Lung (tissue), 12 donors: Measurements from ENCODE around the gene PCDH9. TPM values are rescaled to one million over a fixed set of nuclear protein-coding genes. Genes with fewer than 3 reads are reported as not detected.

ENCODE experiments used
- ATAC-seq: fragments of 200-7000 bp; cut with Tn5 transposase; one replicate; pipeline ENCODE4 v1.9.1; 2020; ENCODE audit warnings: moderate number of reproducible peaks; ENCODE audit not compliant: insufficient read depth, low FRiP score
- DNase-seq, 3 donors: peaks; one replicate each; pipeline ENCODE4 v3.0.0-alpha.2; 2013 to 2017
- H3K27ac ChIP-seq, 2 donors: one replicate each; pipeline ENCODE4 v1.5.1; 2013; ENCODE audit warnings: mild to moderate bottlenecking in 2 of 2, moderate library complexity in 2 of 2, control low read depth in 1 of 2, inconsistent platforms in 1 of 2, low read depth in 1 of 2, low read length in 1 of 2
- H3K27me3 ChIP-seq, 3 donors: one replicate each; pipeline ENCODE4 v1.5.1; 2013; ENCODE audit warnings: low read length in 2 of 3; ENCODE audit not compliant: control insufficient read depth in 3 of 3, insufficient read depth in 3 of 3
- H3K36me3 ChIP-seq, 4 donors: one replicate each; pipeline ENCODE4 v1.5.1; 2013; ENCODE audit warnings: low read length in 4 of 4, mild to moderate bottlenecking in 1 of 4, moderate library complexity in 1 of 4; ENCODE audit not compliant: control insufficient read depth in 4 of 4, insufficient read depth in 4 of 4
- H3K4me1 ChIP-seq, 5 donors: one replicate each; pipeline ENCODE4 v1.5.1; 2013; ENCODE audit warnings: low read length in 5 of 5, mild to moderate bottlenecking in 2 of 5, moderate library complexity in 1 of 5; ENCODE audit not compliant: control insufficient read depth in 5 of 5, insufficient read depth in 5 of 5
- H3K4me3 ChIP-seq: one replicate; pipeline ENCODE4 v1.5.1; 2013; ENCODE audit warnings: mild to moderate bottlenecking, control low read depth, moderate library complexity
- H3K9ac ChIP-seq, 2 donors: one replicate each; pipeline ENCODE4 v1.5.1; 2013; ENCODE audit warnings: low read length in 2 of 2, control low read depth in 1 of 2; ENCODE audit not compliant: insufficient read depth in 1 of 2
- H3K9me3 ChIP-seq, 4 donors: one replicate each; pipeline ENCODE4 v1.5.1; 2013; ENCODE audit warnings: low read length in 3 of 4, mild to moderate bottlenecking in 1 of 4, moderate library complexity in 1 of 4; ENCODE audit not compliant: control insufficient read depth in 4 of 4, insufficient read depth in 3 of 4
- WGBS, 2 donors: extraction: QIAGEN DNeasy Blood & Tissue Kit; methylation state at CpG; one replicate each; pipeline ENCODE4 v1.1.7; 2013; 5-methylcytosine and 5-hydroxymethylcytosine counted together
- polyA plus RNA-seq, 2 donors: library from polyadenylated mRNA; stranded (reverse); fragments of 200-250 nt; gene quantifications; one replicate each; pipeline ENCODE4 v1.2.1, GENCODE V29; 2013
- total RNA-seq, 2 donors: library from RNA; depleted of rRNA in 1 of 2; stranded (reverse); fragments of >200 nt in 1 of 2; gene quantifications; one replicate each; pipeline ENCODE4 v1.2.1, GENCODE V29; 2014 to 2021
- TF ChIP-seq, protein P1 (sequence below): IDR thresholded peaks from 2 replicates; pipeline ENCODE4 v1.5.1; 2012; ENCODE audit warnings: mild to moderate bottlenecking; ENCODE audit errors: control extremely low read depth, extremely low read depth
- donor health status: control.
- donor health status: control.
- donor health status: Bipolar disorder and iron deficiency.
- donor health status: healthy.
- donor health status: DM: yes; HTN: yes; CAD: no.

The PCDH9 gene
- total and polyA plus RNA-seq, 4 donors, result 0.68 to 22.2 (median 4.1) TPM

GRCh38 chr13:67197704-67198103 is 32.4 kb downstream of the PCDH9 start:
- TF ChIP-seq, protein P1, sequence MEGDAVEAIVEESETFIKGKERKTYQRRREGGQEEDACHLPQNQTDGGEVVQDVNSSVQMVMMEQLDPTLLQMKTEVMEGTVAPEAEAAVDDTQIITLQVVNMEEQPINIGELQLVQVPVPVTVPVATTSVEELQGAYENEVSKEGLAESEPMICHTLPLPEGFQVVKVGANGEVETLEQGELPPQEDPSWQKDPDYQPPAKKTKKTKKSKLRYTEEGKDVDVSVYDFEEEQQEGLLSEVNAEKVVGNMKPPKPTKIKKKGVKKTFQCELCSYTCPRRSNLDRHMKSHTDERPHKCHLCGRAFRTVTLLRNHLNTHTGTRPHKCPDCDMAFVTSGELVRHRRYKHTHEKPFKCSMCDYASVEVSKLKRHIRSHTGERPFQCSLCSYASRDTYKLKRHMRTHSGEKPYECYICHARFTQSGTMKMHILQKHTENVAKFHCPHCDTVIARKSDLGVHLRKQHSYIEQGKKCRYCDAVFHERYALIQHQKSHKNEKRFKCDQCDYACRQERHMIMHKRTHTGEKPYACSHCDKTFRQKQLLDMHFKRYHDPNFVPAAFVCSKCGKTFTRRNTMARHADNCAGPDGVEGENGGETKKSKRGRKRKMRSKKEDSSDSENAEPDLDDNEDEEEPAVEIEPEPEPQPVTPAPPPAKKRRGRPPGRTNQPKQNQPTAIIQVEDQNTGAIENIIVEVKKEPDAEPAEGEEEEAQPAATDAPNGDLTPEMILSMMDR, result no peak
- Histone ChIP-seq H3K27me3 (no peaks in the 10 kb centered on the region), H3K9me3 (no peaks in the 10 kb centered on the region), H3K4me3 (no peak overlapping the region), H3K36me3 (no peaks in the 10 kb centered on the region), H3K9ac (no peak overlapping the region), H3K27ac (no peak overlapping the region), H3K4me1 (peaks cover 0 to 2% (median 0%) of the 10 kb centered on the region in 5 donors)
- ATAC-seq (no peak), DNase-seq (no peak)
- 94 to 96% methylated on average over 1 of the region's 1 CpG for WGBS, 2 donors

- ATAC-seq (no peak), DNase-seq (no peak)
- H3K4me1 ChIP-seq, result peaks cover 0 to 2% (median 0%) of the 10 kb centered on the region in 5 donors
- no peak overlapping the region for H3K27ac ChIP-seq
- no peak overlapping the region for H3K4me3 ChIP-seq
- TF ChIP-seq, protein P1, result no peak
- H3K9me3 ChIP-seq, result no peaks in the 10 kb centered on the region
- H3K9ac ChIP-seq, result no peak overlapping the region
- no peaks in the 10 kb centered on the region for H3K27me3 ChIP-seq
- H3K36me3 ChIP-seq, result no peaks in the 10 kb centered on the region
These were observed 36.2 kb downstream of the PCDH9 start for GRCh38 chr13:67193979-67194378.

DNA sequence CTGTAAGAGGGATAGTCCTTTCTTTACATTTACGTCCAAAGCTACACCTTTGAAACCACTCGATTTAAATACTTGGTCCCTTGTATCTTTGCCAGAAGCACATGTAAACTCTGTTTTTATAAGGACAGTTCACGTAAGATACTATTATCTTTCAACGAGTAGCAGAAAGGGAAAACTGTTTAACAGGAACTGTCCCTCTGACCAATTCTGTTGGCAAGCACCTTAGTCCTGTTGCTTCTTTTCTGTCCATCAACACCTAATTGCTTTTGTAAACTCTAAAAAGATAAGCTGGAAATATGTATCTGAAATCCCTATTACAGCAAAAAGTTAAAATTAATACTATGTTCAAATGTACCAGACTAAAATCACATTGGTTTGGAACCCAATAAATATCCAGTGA is 37.4 kb downstream of the PCDH9 start:
- TF ChIP-seq, protein P1, result no peak
- peak in 1 of 3 donors; percentile 12 for DNase-seq
- 71 to 80% methylated on average over 4 of the region's 4 CpGs for WGBS, 2 donors
- H3K9ac ChIP-seq, result no peak overlapping the region
- peaks cover 0 to 2% (median 0%) of the 10 kb centered on the region in 5 donors for H3K4me1 ChIP-seq
- no peak overlapping the region for H3K4me3 ChIP-seq
- no peaks in the 10 kb centered on the region for H3K9me3 ChIP-seq
- no peak overlapping the region for H3K27ac ChIP-seq
- no peak for ATAC-seq
- no peaks in the 10 kb centered on the region for H3K27me3 ChIP-seq
- H3K36me3 ChIP-seq, result no peaks in the 10 kb centered on the region

DNA sequence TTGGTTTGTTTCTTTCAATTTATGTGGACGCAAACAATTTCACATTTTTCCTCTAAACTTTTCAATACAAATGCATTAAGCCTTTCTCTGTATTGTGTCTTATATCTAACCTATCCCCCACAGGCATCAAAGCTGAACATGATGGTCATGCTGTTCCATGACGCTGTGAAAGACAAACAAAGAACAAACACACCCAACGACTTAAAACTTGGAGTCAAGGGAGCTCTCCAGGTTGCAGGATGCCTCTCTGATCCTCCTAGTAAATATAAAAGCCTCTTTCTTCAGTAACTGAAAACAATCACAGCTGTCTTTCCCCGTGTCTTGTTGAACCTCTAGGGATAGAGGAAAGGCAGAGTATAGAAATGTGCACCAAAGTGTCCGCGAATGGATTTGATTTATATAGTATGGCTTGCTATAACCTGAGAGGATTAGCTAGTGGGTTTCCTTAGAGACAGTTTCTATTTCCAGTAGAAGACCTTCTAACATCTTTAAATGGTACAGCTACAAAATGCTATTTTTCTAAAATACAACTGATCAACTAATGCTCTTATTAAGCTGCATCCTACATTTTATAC is 43.1 kb downstream of the PCDH9 start:
- H3K4me3 ChIP-seq, result no peak overlapping the region
- TF ChIP-seq, protein P1, result no peak
- H3K9ac ChIP-seq, result no peak overlapping the region
- no peaks in the 10 kb centered on the region for H3K27me3 ChIP-seq
- DNase-seq (no peak), ATAC-seq (no peak)
- H3K36me3 ChIP-seq, result no peaks in the 10 kb centered on the region
- no peak overlapping the region for H3K27ac ChIP-seq
- WGBS, 2 donors, result 75 to 87% methylated on average over 6 of the region's 6 CpGs
- no peaks in the 10 kb centered on the region for H3K9me3 ChIP-seq
- no peaks in the 10 kb centered on the region for H3K4me1 ChIP-seq
